AG09319 (cell line): ENCODE measurements around the gene CDH13.

Experiments
- DNase-seq: peaks from one replicate; pipeline ENCODE4 v3.0.0-alpha.2; 2010; ENCODE audit warnings: low read depth; ENCODE audit errors: extremely low read depth
- TF ChIP-seq, protein P1 (sequence below): IDR thresholded peaks from 2 replicates; pipeline ENCODE4 v1.5.1; 2011; ENCODE audit warnings: low read depth, mild to moderate bottlenecking, inconsistent platforms, low read length, moderate library complexity

The CDH13 gene

DNA sequence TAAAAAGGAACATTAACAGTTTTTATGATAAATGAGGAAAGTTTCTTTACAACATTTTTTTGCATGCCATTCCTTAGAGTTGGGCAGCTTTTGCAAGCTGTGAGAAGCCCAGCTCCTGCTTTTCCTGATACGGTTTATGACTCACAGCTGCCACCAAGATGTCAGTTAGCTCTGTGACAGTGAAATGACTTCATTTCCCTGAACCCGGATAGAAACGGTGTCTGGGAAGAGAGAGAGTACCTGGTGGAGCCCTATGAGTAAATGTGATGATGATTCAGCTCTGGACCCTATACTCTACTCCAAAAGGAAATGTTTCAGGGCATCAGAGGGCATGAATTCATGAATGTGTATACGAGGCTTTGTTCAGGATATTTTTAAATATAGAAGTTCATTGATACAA, 814.7 kb downstream of the CDH13 start:
- TF ChIP-seq, protein P1, sequence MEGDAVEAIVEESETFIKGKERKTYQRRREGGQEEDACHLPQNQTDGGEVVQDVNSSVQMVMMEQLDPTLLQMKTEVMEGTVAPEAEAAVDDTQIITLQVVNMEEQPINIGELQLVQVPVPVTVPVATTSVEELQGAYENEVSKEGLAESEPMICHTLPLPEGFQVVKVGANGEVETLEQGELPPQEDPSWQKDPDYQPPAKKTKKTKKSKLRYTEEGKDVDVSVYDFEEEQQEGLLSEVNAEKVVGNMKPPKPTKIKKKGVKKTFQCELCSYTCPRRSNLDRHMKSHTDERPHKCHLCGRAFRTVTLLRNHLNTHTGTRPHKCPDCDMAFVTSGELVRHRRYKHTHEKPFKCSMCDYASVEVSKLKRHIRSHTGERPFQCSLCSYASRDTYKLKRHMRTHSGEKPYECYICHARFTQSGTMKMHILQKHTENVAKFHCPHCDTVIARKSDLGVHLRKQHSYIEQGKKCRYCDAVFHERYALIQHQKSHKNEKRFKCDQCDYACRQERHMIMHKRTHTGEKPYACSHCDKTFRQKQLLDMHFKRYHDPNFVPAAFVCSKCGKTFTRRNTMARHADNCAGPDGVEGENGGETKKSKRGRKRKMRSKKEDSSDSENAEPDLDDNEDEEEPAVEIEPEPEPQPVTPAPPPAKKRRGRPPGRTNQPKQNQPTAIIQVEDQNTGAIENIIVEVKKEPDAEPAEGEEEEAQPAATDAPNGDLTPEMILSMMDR = no peak; the same call in 1 of the 2 replicates
- DNase-seq = no peak

DNA sequence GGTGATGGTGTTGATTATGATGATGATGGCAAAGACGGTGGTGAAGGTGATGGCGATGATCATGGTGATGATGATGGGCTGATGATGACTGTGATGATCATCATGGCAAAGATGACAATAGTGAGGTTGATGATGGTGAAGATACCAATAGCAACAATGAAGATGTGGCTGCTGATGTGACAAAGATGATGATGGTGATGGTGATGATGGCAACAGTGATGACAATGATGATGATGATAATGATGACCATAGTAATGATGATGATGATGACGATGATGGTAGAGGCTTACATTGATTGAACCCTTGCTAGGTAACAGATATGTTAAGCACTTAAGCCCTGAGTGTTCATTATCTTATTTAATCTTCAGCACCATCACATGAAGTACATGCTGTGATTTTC, 817.2 kb downstream of the CDH13 start:
- no peak for DNase-seq
- TF ChIP-seq, protein P1 = no peak

DNA sequence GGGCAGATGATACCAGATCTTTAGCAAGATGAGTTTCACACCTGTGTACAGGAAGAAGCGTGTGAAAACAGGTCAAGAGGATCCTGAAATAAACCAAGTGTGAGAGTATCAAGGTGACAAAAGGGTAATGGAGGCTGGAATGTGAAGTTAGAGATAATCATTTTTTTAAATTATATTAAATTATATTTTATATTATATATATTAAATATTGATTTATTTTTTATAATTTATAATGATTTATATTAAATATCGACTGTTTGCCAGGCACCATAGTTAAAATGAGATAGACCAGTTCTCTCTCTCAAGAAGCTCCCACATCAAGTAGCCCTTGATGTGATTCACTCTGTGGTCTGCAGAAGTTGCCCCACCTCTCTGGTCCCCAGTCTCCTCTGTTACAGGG, 820.8 kb downstream of the CDH13 start:
- TF ChIP-seq, protein P1 = no peak
- DNase-seq = no peak

DNA sequence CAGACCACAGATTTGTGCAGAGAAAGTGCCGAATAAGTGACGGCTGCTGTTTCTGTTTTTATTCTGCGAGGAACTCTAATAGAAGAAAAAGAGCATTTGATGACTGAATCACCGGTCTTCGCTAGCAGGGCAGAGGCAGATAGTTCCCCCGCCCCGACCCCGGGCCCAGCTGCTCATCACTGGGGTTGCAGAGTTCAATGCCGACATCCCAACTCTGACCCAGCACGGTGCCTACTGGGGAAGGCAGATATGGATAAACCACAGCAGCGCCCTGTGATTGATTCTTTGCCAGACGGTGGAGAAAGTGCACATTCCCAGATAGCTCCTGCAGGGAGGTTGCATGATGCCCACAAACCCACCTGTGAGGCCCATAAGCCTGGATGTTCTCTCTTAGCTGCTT, 823.1 kb downstream of the CDH13 start:
- TF ChIP-seq, protein P1 = no peak
- no peak for DNase-seq

DNA sequence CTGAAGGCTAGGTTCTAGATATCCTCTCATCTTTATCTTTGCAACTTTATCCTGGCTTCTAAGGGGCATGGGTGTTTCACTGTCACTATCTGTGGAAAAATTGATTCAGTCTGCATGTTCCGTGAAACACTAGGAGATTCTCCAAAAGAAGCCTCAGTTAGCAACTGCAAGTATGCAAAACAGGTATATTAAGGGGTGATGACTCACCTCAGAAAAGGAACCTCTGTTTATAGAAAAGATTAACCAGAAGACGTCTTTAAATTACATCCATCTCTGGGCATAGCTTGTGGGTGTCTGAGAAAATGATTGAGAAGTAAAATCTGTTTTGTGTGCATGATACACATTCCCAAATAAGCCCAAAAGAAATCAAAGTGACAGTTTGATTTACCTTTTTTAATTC, 827.2 kb downstream of the CDH13 start:
- DNase-seq = no peak
- TF ChIP-seq, protein P1 = no peak

DNA sequence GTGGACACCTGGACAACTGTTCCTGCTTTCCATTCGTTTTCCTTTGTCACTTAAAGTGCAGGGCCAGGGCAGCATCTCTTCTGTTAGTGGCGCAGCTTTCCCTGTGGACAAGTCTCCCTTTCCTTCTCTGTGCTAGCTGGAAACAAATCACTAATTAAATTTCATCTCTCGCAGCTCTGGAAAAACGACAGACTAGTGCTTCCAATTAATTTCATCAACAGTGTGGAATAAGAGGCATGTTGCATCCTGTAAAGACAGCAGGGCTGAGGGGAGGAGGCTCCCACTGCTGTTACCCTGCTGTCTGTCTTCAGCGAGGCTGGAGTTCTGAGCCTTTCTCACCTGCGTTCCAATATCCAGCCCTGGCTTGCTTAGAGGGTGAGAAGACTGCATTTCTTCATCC, 828.9 kb downstream of the CDH13 start:
- DNase-seq = no peak
- TF ChIP-seq, protein P1 = no peak

DNA sequence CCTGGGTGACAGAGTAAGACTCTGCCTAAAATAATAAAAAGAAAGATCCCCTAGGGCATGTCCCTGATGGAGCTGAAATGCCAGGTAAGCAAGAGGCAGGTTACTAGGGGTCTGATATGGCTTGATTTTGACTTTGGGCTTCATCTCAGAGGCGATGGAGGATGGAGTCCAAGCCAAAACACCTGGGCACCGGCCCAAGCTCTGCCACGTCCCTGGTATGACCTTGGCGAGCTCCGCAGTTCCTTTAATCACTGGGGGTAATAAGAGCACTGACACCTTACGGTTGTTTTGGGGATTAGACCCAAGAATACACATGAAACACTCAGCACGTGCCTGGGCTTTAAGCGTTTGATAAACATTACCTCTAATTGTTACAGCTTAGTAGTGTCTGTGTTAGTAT, 830.2 kb downstream of the CDH13 start:
- DNase-seq = no peak
- TF ChIP-seq, protein P1 = no peak
